GM21423 (cell line): ENCODE results near the gene PNPLA5.
"Not testable (repeated sequence)": the region's sequence is repeated elsewhere in the genome, so short reads cannot be mapped to it uniquely, and the experiment has no call there.

ENCODE experiments used
- ATAC-seq: cut with Tn5 transposase; IDR thresholded peaks from one replicate; pipeline ENCODE4 v1.9.1; 2021; ENCODE audit warnings: mild to moderate bottlenecking, moderate library complexity; ENCODE audit not compliant: unreplicated experiment

Gene PNPLA5

DNA sequence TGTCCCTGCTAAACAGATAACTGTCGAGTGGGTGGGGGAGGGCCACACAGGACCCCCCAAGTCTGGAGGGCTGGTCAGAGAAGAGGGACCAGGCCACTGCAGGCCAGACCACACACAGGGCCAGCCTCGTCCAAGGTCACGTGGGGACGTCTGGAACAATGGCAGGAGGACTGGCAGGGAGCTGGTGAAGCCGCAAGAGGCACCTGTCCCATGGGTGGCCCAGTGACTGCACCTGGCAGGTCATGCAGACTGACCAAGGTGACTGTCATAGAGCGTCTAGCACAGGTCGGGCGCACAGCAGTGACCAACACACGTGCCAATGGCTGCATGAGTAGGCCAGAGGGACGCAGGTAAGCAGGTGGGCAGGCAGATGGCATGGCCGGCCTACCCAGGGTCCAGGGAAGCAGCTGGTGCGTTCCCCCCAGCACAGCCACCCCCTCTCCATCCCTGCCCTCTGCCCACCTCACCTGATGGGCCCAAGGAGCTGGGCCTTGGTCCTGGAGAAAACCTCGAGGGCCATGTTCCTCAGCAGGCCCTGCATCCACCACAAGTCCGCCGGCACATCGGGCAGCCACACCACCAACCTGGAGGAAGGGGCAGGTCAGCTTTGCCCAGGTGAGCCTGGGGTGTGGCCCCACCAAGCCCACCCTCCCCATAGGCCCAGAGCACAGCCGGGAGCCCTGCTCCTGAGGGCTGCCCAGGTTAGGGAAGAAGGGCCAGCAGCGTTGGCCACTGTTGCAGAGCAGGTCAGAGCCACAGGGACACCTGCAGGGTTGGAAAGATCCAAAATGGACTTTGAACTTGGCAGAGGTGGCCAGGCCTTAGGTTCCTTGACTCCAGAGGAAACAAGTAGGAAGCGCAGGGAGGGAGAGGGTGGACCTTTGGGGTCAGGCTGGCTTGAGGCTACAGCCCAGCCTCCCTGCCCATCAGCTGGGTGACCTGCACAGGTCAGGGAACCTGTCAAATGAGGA lies 10.4 kb downstream of the PNPLA5 start:
- no peak for ATAC-seq

- no peak for ATAC-seq
Observed at GRCh38 chr22:43880541-43880991, 11.2 kb downstream of the PNPLA5 start.

DNA sequence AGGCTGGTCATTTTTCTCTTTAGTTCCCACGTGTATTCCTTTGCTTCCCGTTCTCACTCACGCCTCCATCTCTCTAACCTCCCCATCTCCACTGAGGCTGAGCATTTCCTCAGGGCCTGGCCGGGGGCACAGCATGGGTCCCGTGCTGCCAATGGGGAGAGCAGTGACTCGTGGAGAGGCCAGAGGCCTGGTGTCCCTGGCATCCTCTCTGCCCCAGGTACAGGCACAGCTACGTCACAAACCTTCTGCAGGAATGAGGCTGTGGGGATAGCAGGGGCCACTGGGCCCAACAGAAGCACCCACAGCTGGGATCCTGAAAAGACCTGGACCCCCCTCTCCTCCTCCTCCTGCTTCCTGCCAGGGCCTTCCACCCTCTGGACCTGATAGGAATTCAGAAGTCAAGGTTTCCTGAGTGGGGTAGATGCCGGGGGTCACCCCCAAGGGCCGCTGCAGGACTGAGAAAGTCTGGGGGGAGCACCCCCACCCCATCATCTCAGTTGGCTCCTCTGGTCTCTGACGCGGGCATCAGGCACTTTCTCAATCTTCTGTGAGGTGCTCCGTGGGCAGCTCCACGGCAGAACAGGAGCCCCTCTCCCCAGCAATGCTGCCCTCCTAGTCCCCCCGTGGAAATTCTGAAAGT lies 11.8 kb downstream of the PNPLA5 start:
- no peak for ATAC-seq

- no peak for ATAC-seq
Observed at GRCh38 chr22:43878831-43879550, 12.8 kb downstream of the PNPLA5 start.

DNA sequence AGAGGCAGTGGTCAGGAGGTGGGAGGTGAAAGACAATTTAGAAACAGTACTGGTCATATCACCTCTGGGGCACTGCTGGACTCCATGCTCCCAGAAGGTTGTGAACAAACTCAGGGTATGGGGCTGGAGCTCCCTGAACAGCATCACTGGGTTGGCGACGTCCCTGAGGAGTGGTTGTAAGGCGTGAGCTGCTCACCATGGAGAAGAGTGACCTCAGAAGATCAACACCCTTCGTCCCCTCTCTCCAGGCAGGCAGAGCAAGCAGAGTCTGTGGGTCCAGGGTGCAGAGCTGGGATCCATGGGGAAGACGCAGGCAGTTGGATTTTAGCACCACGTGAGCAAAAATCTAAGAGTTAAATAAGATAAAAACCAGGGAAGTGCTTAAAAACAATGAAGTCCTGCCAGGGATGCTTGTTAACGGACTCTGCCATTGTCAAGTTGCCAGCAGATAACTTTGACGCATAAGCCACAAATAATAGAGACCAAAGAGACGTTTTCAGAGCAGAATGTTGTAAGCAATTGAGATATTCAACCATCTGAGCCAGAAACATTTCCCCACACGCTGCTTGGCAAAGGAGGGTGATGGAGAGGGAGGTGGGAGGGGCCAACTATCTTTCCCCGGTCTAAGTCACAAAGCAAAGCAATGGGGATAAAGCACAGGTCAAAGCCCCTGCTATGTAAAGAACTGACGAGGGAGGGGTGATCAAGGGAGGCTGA lies 13.6 kb downstream of the PNPLA5 start:
- ATAC-seq, result no peak

GRCh38 chr22:43876866-43877509 lies 14.8 kb downstream of the PNPLA5 start:
- ATAC-seq, result no peak

GRCh38 chr22:43869799-43870198 lies 22.0 kb downstream of the PNPLA5 start:
- ATAC-seq, result no peak

DNA sequence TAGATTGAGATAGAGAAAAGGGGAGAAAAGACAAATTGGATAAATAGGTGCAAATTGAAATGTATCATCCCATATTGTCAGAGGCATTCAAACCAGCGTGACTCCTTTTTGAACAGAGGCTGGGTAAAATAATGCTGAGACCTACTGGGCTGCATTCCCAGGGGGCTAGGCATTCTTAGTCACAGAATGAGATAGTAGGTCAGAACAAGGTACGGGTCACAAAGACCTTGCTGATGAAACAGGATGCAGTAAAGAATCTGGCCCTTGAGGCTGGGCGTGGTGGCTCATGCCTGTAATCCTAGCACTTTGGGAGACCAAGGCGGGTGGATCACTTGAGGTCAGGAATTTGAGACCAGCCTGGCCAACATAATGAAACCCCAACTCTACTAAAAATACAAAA lies 22.8 kb downstream of the PNPLA5 start:
- not testable (repeated sequence) for ATAC-seq

- ATAC-seq, result no peak
Observed at GRCh38 chr22:43867839-43868635, 23.8 kb downstream of the PNPLA5 start.

DNA sequence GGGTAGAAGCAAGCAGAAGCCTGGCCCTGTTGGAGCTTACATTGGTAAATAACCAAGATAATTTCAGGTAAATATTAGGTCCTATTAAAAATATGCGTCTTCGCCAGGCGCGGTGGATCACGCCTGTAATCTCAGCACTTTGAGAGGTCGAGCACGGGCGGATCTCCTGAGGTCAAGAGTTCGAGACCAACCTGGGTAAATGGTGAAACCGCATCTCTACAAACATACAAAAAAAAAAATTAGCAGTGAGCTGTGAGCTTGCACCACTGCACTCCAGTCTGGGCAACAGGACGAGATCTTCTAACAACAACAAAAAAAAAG lies 29.0 kb downstream of the PNPLA5 start:
- no peak for ATAC-seq

GRCh38 chr22:43862074-43862881 lies 29.5 kb downstream of the PNPLA5 start, which contains the start of gene SULT4A1:
Gene SULT4A1 (minus strand): TSS chr22:43862513. CDS start chr22:43862382, 131 bp downstream.
- ATAC-seq, result no peak

- no peak for ATAC-seq
Observed at GRCh38 chr22:43861529-43861928, 30.3 kb downstream of the PNPLA5 start.

- no peak for ATAC-seq
Observed at GRCh38 chr22:43860831-43861230, 31.0 kb downstream of the PNPLA5 start.

GRCh38 chr22:43860126-43860525 lies 31.7 kb downstream of the PNPLA5 start:
- no peak for ATAC-seq

- no peak for ATAC-seq
Observed at GRCh38 chr22:43859621-43860020, 32.2 kb downstream of the PNPLA5 start.

DNA sequence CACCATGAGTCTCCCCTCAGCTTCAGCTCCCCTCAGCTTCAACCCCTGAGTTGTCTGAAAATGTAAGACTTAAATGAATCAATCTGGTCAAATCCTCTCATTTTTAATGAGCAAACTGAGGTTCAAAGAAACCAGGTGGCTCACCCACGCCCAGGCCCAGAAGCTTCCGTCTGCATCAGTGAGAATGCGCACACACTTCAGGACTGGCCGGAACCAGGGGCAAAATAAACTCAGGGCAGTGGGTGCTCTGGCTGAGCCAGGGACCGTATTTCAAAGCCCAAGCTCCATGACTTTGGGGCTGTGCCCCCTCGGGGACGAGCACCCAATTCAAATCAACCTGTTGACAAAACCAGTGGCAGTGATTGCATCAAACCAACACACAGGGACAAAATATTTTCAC lies 32.6 kb downstream of the PNPLA5 start:
- ATAC-seq, result no peak

- no peak for ATAC-seq
Observed at GRCh38 chr22:43858156-43858895, 33.5 kb downstream of the PNPLA5 start.

GRCh38 chr22:43857367-43857766 lies 34.4 kb downstream of the PNPLA5 start:
- ATAC-seq, result no peak
